ENCODE results near the gene ERBB4. TPM values are rescaled to one million over a fixed set of nuclear protein-coding genes. Genes with fewer than 3 reads are reported as not detected.

Gene ERBB4
- total RNA-seq, 4 donors from 2014 or later = 0.26 to 13.3 (median 2.4) TPM

GRCh38 chr2:211671977-211672376, 866.6 kb downstream of the ERBB4 start:
- H3K36me3 ChIP-seq = no peaks in the 10 kb centered on the region
- intact Hi-C loops (cut with DNase I; ENCODE audit: low total_unique reads) = no loop called here
- H3K4me3 ChIP-seq = no peak overlapping the region
- no peaks in the 10 kb centered on the region for H3K27me3 ChIP-seq
- no peaks in the 10 kb centered on the region for H3K9me3 ChIP-seq
- TF ChIP-seq POLR2A (IDR thresholded peaks at IDR 0.05) (no peak), CTCF (IDR thresholded peaks at IDR 0.05) (no peak)
- no peaks in the 10 kb centered on the region for H3K4me1 ChIP-seq
- no peak for DNase-seq
- H3K27ac ChIP-seq = no peak overlapping the region

- Histone ChIP-seq H3K4me3 (no peak overlapping the region), H3K27ac (no peak overlapping the region), H3K4me1 (no peaks in the 10 kb centered on the region), H3K36me3 (no peaks in the 10 kb centered on the region), H3K9me3 (no peaks in the 10 kb centered on the region), H3K27me3 (no peaks in the 10 kb centered on the region)
- no peak for DNase-seq
- TF ChIP-seq POLR2A (IDR thresholded peaks at IDR 0.05) (no peak), CTCF (IDR thresholded peaks at IDR 0.05) (no peak)
- intact Hi-C loops (cut with DNase I; ENCODE audit: low total_unique reads) = no loop called here
Measured at GRCh38 chr2:211665299-211665698, 873.3 kb downstream of the ERBB4 start.

- DNase-seq = no peak
- TF ChIP-seq POLR2A (IDR thresholded peaks at IDR 0.05) = no peak
- no peak for TF ChIP-seq CTCF (IDR thresholded peaks at IDR 0.05)
- Histone ChIP-seq H3K27me3 (no peaks in the 10 kb centered on the region), H3K9me3 (no peaks in the 10 kb centered on the region), H3K4me3 (no peak overlapping the region), H3K27ac (no peak overlapping the region), H3K4me1 (no peaks in the 10 kb centered on the region), H3K36me3 (no peaks in the 10 kb centered on the region)
- intact Hi-C loops (cut with DNase I; ENCODE audit: low total_unique reads) = no loop called here
Measured at GRCh38 chr2:211664321-211664720, 874.3 kb downstream of the ERBB4 start.

- intact Hi-C loops (cut with DNase I; ENCODE audit: low total_unique reads) = no loop called here
- H3K27ac ChIP-seq = no peak overlapping the region
- no peaks in the 10 kb centered on the region for H3K27me3 ChIP-seq
- TF ChIP-seq POLR2A (IDR thresholded peaks at IDR 0.05) = no peak
- no peak for TF ChIP-seq CTCF (IDR thresholded peaks at IDR 0.05)
- no peaks in the 10 kb centered on the region for H3K4me1 ChIP-seq
- DNase-seq = no peak
- no peaks in the 10 kb centered on the region for H3K36me3 ChIP-seq
- H3K4me3 ChIP-seq = no peak overlapping the region
- no peaks in the 10 kb centered on the region for H3K9me3 ChIP-seq
Measured at GRCh38 chr2:211654211-211654780, 884.3 kb downstream of the ERBB4 start.

GRCh38 chr2:211652327-211652726, 886.3 kb downstream of the ERBB4 start:
- no peak for DNase-seq
- H3K27me3 ChIP-seq = no peaks in the 10 kb centered on the region
- H3K27ac ChIP-seq = no peak overlapping the region
- TF ChIP-seq POLR2A (IDR thresholded peaks at IDR 0.05) (no peak), CTCF (IDR thresholded peaks at IDR 0.05) (no peak)
- intact Hi-C loops (cut with DNase I; ENCODE audit: low total_unique reads) = no loop called here
- H3K4me1 ChIP-seq = no peaks in the 10 kb centered on the region
- no peaks in the 10 kb centered on the region for H3K36me3 ChIP-seq
- H3K4me3 ChIP-seq = no peak overlapping the region
- no peaks in the 10 kb centered on the region for H3K9me3 ChIP-seq

Data from uterus (tissue), 4 donors.